Measurements from ENCODE around the gene G3BP1. TPM values are rescaled to one million over a fixed set of nuclear protein-coding genes. Genes with fewer than 3 reads are reported as not detected.

Gene G3BP1
- total RNA-seq, 4 donors from 2014 or later, result 95.9 to 177 (median 131) TPM

DNA sequence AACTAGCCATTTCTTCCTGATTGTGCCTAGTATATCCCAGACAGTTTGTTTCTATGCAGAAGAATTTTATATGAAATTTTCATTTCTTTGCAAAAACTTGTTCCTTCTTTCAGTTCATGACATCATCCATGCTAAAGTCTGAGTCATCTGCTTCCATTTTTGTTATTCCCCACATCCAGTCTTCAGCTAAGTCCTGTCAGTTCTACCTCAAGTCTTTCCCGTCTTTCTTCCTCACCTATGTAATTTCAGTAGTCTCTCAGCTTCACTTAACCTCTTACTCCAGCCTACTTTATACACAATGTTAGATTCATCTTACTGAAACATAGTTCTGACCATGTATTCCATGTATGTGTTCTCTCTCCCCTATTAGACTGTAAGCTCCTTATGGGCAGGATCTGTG, 39.1 kb downstream of the G3BP1 start:
- Histone ChIP-seq H3K36me3 (peaks cover 0 to 3% of the 10 kb centered on the region in 2 donors), H3K4me1 (peaks cover 16 to 21% of the 10 kb centered on the region in 2 donors), H3K9me3 (no peaks in the 10 kb centered on the region), H3K4me3 (replicated peaks in 1 of 3) (no peak overlapping the region), H3K27ac (no peak overlapping the region), H3K27me3 (no peaks in the 10 kb centered on the region)
- DNase-seq, result no peak
- intact Hi-C loops (cut with DNase I), result no loop called here
- TF ChIP-seq POLR2A (IDR thresholded peaks at IDR 0.05), result no peak
- TF ChIP-seq, protein P1, sequence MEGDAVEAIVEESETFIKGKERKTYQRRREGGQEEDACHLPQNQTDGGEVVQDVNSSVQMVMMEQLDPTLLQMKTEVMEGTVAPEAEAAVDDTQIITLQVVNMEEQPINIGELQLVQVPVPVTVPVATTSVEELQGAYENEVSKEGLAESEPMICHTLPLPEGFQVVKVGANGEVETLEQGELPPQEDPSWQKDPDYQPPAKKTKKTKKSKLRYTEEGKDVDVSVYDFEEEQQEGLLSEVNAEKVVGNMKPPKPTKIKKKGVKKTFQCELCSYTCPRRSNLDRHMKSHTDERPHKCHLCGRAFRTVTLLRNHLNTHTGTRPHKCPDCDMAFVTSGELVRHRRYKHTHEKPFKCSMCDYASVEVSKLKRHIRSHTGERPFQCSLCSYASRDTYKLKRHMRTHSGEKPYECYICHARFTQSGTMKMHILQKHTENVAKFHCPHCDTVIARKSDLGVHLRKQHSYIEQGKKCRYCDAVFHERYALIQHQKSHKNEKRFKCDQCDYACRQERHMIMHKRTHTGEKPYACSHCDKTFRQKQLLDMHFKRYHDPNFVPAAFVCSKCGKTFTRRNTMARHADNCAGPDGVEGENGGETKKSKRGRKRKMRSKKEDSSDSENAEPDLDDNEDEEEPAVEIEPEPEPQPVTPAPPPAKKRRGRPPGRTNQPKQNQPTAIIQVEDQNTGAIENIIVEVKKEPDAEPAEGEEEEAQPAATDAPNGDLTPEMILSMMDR (IDR thresholded peaks at IDR 0.05), result no peak
- 92 to 96% methylated on average over 1 of the region's 1 CpG for WGBS, 2 donors

DNA sequence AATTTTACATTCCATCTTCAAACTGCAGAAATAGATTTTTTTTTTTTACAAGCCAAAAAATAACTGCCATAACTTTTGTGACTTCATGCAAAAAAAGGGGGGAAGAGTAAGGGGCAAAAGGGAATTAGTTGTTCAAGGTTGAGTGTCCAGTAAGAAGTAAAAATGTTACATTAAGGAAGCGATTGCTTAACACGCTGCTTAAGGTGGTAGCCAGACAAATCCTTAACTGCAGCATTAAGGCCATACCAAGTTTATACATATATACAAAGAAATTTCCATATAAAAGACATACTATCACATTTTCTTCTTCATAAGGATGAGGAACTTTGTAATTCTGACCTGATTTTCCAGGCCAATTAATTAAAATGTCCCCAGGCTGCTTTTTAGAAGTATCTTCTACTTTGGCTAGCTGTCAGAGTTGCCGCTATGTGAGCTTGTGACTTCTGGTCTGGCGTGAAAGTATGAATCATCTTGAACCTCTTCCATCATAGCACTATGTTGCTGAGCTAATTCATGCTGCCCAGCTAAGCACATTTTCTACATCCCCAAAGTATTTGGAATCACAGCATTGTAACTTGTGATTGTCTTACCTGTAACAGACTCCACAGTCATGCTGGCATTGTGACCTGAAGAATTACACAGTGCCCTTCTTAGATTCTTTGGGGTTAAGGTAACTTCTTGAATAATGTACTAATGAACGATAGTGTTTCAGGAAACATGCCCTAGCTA, 40.0 kb downstream of the G3BP1 start:
- Histone ChIP-seq H3K27me3 (no peaks in the 10 kb centered on the region), H3K27ac (no peak overlapping the region), H3K9me3 (no peaks in the 10 kb centered on the region), H3K4me3 (replicated peaks in 1 of 3) (no peak overlapping the region), H3K36me3 (no peaks in the 10 kb centered on the region), H3K4me1 (peaks cover 16 to 21% of the 10 kb centered on the region in 2 donors)
- no peak for TF ChIP-seq POLR2A (IDR thresholded peaks at IDR 0.05)
- TF ChIP-seq, protein P1 (IDR thresholded peaks at IDR 0.05), result no peak
- DNase-seq, result no peak
- intact Hi-C loops (cut with DNase I), result no loop called here
- 83 to 94% methylated on average over 5 of the region's 5 CpGs for WGBS, 2 donors

DNA sequence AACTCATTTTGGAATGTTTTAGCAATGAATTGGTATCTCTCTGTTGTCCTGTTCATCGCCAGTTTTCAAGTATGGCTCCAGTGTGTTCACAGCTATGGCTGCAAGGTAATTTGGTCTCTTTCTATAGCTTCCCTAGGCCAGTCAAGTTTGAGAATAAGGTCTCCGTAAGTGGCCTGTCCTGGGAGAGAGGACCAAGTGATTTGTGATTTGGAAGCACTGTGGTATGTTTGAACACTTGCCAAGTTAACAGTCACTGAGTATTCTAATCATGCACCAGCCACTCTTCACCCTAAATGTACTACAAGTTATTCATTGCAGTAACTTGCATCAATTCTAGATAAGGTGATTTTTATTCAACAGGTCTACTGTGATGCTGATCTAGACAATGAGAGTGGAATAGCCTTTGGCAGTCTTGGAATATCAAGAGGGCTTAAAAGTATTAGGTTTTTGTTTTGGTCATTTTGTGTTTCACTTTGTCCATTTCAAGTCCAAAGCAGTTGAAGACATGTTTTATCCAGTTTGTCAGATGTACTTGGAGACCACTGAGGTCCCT, 41.1 kb downstream of the G3BP1 start:
- no peaks in the 10 kb centered on the region for H3K9me3 ChIP-seq
- intact Hi-C loops (cut with DNase I), result no loop called here
- H3K4me1 ChIP-seq, result peaks cover 16% of the 10 kb centered on the region in 2 donors
- no peak for DNase-seq
- no peaks in the 10 kb centered on the region for H3K27me3 ChIP-seq
- no peaks in the 10 kb centered on the region for H3K36me3 ChIP-seq
- WGBS, 2 donors, result 83 to 84% methylated on average over 2 of the region's 2 CpGs
- no peak overlapping the region for H3K4me3 ChIP-seq (replicated peaks in 1 of 3)
- H3K27ac ChIP-seq, result no peak overlapping the region
- TF ChIP-seq POLR2A (IDR thresholded peaks at IDR 0.05), result no peak
- TF ChIP-seq, protein P1 (IDR thresholded peaks at IDR 0.05), result no peak

DNA sequence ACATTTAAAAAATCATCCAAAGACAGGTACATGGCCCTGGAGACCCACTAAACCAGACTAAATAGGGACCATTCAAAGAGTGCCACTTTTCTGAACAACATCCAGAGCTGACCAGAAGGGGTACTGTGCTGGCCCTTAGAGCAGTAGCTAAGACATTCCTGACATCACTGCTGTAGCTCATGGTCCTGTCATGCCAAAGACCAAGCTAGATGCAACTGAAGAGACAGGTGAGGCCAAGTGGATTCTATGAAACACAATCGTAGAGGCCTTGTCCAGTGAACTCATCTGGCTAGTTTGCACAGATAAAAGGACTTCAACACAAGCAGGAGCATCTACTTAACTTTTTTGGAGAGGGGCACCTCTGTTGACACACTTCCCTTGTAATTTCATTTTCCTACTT, 43.3 kb downstream of the G3BP1 start:
- Histone ChIP-seq H3K36me3 (no peaks in the 10 kb centered on the region), H3K9me3 (no peaks in the 10 kb centered on the region), H3K4me1 (peaks cover 9 to 11% of the 10 kb centered on the region in 2 donors), H3K4me3 (replicated peaks in 1 of 3) (no peak overlapping the region), H3K27me3 (no peaks in the 10 kb centered on the region), H3K27ac (no peak overlapping the region)
- DNase-seq, result no peak
- TF ChIP-seq, protein P1 (IDR thresholded peaks at IDR 0.05), result no peak
- TF ChIP-seq POLR2A (IDR thresholded peaks at IDR 0.05), result no peak
- intact Hi-C loops (cut with DNase I), result no loop called here
- WGBS, 2 donors, result 48 to 67% methylated on average over 1 of the region's 1 CpG

DNA sequence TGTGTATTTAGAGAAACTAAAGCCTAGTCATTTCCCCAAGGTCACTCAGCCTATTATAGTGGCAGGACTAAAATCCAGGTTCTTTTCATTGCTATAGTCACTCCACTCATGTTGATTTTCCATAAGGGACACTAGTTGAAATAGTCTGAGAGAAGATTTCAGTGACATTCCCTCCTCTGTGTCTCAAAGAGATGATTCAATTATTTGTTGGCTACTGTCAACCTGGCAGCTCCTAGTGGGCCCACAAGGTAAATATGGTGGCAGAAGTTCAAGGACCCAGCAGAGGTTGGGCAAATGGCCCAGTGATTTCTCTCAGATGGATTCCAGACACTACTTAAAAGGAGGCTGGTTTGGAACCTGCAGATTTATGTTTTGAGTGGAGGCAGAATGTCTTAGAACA, 48.1 kb downstream of the G3BP1 start:
- no peaks in the 10 kb centered on the region for H3K36me3 ChIP-seq
- no peaks in the 10 kb centered on the region for H3K9me3 ChIP-seq
- no peak overlapping the region for H3K27ac ChIP-seq
- no peak overlapping the region for H3K4me3 ChIP-seq (replicated peaks in 1 of 3)
- no peak for TF ChIP-seq POLR2A (IDR thresholded peaks at IDR 0.05)
- TF ChIP-seq, protein P1 (IDR thresholded peaks at IDR 0.05), result no peak
- no peak for DNase-seq
- intact Hi-C loops (cut with DNase I), result no loop called here
- peaks cover 9 to 10% of the 10 kb centered on the region in 2 donors for H3K4me1 ChIP-seq
- H3K27me3 ChIP-seq, result no peaks in the 10 kb centered on the region

Measured in thyroid gland (tissue), 4 donors.